ENCODE measurements around the gene PDE3B.

The PDE3B gene

DNA sequence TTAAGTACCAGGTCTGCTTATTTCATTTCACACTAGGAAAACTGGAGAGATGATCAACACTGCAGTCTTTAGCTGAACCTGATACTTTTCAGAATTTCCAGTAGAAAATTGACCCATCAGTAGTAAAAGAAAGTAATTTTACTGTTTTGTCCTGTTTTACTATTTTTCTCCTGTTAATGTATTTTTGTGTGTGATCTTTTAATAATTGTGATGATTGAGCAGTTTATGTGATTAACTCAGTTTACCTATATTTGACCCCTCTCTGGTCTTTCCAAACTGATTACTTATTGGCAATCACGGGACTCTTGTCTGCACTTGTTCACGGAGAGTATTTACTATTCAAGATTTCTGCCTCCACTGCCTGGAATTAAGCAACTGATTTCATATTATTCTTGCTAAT, 249.0 kb downstream of the PDE3B start:
- no peak overlapping the region for H4K12ac ChIP-seq (ENCODE audit: low read depth, low read length)
- H3K4me3 ChIP-seq (ENCODE audit: low read depth, low read length), result no peak overlapping the region
- no peaks in the 10 kb centered on the region for H3K27me3 ChIP-seq (ENCODE audit: insufficient read depth, low read length)
- H2AK5ac ChIP-seq (ENCODE audit: low read length), result no peak overlapping the region
- no peak overlapping the region for H3K27ac ChIP-seq (ENCODE audit: low read depth, low read length)
- H3K4me1 ChIP-seq (ENCODE audit: control insufficient read depth in 1 of 2, insufficient read depth in 2 of 2, low read length in 2 of 2), result peaks cover 0 to 3% of the 10 kb centered on the region in 2 experiments
- peak overlapping the region; percentile 22 for H4K8ac ChIP-seq (ENCODE audit: low read depth, low read length)
- H3K9ac ChIP-seq (ENCODE audit: low read length), result no peak overlapping the region
- H2BK5ac ChIP-seq (ENCODE audit: low read depth, low read length, poor library complexity), result no peak overlapping the region
- H3K18ac ChIP-seq (ENCODE audit: low read length), result no peak overlapping the region
- no peaks in the 10 kb centered on the region for H3K9me3 ChIP-seq (ENCODE audit: insufficient read depth, low read depth, low read length)
- no peaks in the 10 kb centered on the region for H3K79me2 ChIP-seq (ENCODE audit: control insufficient read depth, insufficient read depth, low read length, poor library complexity)
- H4K91ac ChIP-seq (ENCODE audit: low read depth, low read length), result no peak overlapping the region
- peak overlapping the region; percentile 95 for H3K4me2 ChIP-seq (ENCODE audit: low read length)
- no CpG with 5 or more reads among the region's 2 CpGs for WGBS (ENCODE audit: extremely low coverage, insufficient coverage, insufficient read length)
- no peak for DNase-seq
- no peak overlapping the region for H3K14ac ChIP-seq (ENCODE audit: low read length)
- H2AFZ ChIP-seq (ENCODE audit: insufficient read depth, low read length, poor library complexity), result no peak overlapping the region
- H2BK12ac ChIP-seq (ENCODE audit: low read length), result no peak overlapping the region
- no peak overlapping the region for H3K23ac ChIP-seq (ENCODE audit: low read length)
- peaks cover 8% of the 10 kb centered on the region for H3K79me1 ChIP-seq (ENCODE audit: low read length)
- no peaks in the 10 kb centered on the region for H3K36me3 ChIP-seq (ENCODE audit: control insufficient read depth in 1 of 2, insufficient read depth in 2 of 2, low read length in 2 of 2)
- H3K4ac ChIP-seq (ENCODE audit: low read depth, low read length), result no peak overlapping the region
- no peak overlapping the region for H2BK120ac ChIP-seq (ENCODE audit: insufficient read depth, low read length, poor library complexity)

DNA sequence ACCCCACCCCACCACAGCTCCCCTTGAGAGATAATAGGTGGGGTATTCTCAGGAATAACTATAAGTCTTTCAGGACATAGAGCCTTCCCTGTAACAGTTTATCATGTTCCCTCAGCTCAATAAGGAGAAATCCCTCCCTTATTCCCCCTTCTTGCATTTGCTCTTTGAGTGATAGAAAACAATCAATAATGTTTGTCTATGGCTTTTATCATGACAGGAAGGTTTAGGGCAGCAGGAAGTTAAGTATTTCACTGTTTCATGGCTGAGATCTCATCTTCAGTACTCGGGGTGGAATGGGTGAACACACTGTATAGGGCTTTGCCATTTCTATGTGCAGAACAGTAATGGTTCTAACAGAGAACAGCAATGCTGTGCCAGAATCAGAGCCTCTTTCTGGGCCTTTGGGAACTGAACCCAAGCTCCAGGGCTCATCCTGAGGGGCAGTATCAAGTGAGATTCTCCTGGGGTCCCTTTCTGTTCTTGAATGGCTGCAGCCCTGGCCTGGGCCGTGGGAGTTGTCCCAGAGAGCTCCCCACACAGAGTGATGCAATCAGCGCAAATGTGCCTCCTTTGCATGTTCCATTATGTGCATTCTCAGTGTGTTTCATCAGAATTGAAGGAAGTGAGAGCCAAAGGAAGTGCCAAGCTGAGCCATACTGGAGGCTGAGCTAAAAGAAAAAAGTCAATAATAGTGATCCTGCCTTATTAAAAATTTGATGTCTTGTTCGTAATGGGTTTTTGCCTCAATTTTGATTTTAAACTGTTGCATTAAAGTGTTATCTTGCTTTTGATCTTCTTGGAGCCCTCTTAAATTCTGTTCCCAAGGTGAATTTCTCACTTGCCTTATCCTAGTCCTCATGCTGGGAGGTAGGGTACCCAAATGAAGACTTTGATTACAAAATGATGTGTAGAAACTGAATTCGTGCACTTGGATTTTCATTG, 251.3 kb downstream of the PDE3B start:
- H3K4me2 ChIP-seq (ENCODE audit: low read length), result no peak overlapping the region
- no CpG with 5 or more reads among the region's 5 CpGs for WGBS (ENCODE audit: extremely low coverage, insufficient coverage, insufficient read length)
- H2BK12ac ChIP-seq (ENCODE audit: low read length), result no peak overlapping the region
- no peak overlapping the region for H4K8ac ChIP-seq (ENCODE audit: low read depth, low read length)
- no peak overlapping the region for H3K27ac ChIP-seq (ENCODE audit: low read depth, low read length)
- H2BK5ac ChIP-seq (ENCODE audit: low read depth, low read length, poor library complexity), result no peak overlapping the region
- no peaks in the 10 kb centered on the region for H3K27me3 ChIP-seq (ENCODE audit: insufficient read depth, low read length)
- no peak overlapping the region for H3K23ac ChIP-seq (ENCODE audit: low read length)
- H3K9ac ChIP-seq (ENCODE audit: low read length), result no peak overlapping the region
- H2AK5ac ChIP-seq (ENCODE audit: low read length), result no peak overlapping the region
- no peaks in the 10 kb centered on the region for H3K36me3 ChIP-seq (ENCODE audit: control insufficient read depth in 1 of 2, insufficient read depth in 2 of 2, low read length in 2 of 2)
- peaks cover 0 to 3% of the 10 kb centered on the region in 2 experiments for H3K4me1 ChIP-seq (ENCODE audit: control insufficient read depth in 1 of 2, insufficient read depth in 2 of 2, low read length in 2 of 2)
- no peaks in the 10 kb centered on the region for H3K79me2 ChIP-seq (ENCODE audit: control insufficient read depth, insufficient read depth, low read length, poor library complexity)
- no peak overlapping the region for H3K18ac ChIP-seq (ENCODE audit: low read length)
- no peak overlapping the region for H3K14ac ChIP-seq (ENCODE audit: low read length)
- no peak overlapping the region for H2BK120ac ChIP-seq (ENCODE audit: insufficient read depth, low read length, poor library complexity)
- H3K9me3 ChIP-seq (ENCODE audit: insufficient read depth, low read depth, low read length), result no peaks in the 10 kb centered on the region
- H4K91ac ChIP-seq (ENCODE audit: low read depth, low read length), result no peak overlapping the region
- no peak overlapping the region for H3K4ac ChIP-seq (ENCODE audit: low read depth, low read length)
- H3K4me3 ChIP-seq (ENCODE audit: low read depth, low read length), result no peak overlapping the region
- no peak overlapping the region for H4K12ac ChIP-seq (ENCODE audit: low read depth, low read length)
- H3K79me1 ChIP-seq (ENCODE audit: low read length), result peaks cover 8% of the 10 kb centered on the region
- DNase-seq, result peak in 1 of 2 donors; percentile 31
- no peak overlapping the region for H2AFZ ChIP-seq (ENCODE audit: insufficient read depth, low read length, poor library complexity)

DNA sequence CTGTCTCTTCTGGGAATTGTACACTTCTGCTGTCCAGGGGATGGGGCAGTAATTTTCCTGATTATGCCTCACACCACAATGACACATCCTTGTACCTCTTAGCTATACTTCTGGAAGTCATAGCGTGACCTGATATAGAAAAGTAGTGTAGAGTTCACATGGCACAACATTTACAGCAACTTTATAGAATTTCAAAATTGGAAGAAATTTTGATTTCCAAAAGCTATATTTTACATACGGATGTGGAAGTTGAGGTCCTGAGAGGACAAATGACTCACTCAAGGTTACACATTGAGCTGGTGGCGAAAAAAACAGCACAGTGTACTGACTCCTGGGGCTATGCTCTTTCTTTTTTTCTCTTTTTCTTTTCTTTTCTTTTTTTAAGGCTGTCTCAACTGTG, 254.8 kb downstream of the PDE3B start:
- no peak for DNase-seq
- no peaks in the 10 kb centered on the region for H3K4me1 ChIP-seq (ENCODE audit: control insufficient read depth in 1 of 2, insufficient read depth in 2 of 2, low read length in 2 of 2)
- no peak overlapping the region for H2AK5ac ChIP-seq (ENCODE audit: low read length)
- no peak overlapping the region for H4K8ac ChIP-seq (ENCODE audit: low read depth, low read length)
- H3K23ac ChIP-seq (ENCODE audit: low read length), result no peak overlapping the region
- H2AFZ ChIP-seq (ENCODE audit: insufficient read depth, low read length, poor library complexity), result no peak overlapping the region
- H3K27ac ChIP-seq (ENCODE audit: low read depth, low read length), result no peak overlapping the region
- no CpG with 5 or more reads among the region's 3 CpGs for WGBS (ENCODE audit: extremely low coverage, insufficient coverage, insufficient read length)
- no peaks in the 10 kb centered on the region for H3K79me2 ChIP-seq (ENCODE audit: control insufficient read depth, insufficient read depth, low read length, poor library complexity)
- H3K79me1 ChIP-seq (ENCODE audit: low read length), result no peaks in the 10 kb centered on the region
- H3K4ac ChIP-seq (ENCODE audit: low read depth, low read length), result no peak overlapping the region
- no peak overlapping the region for H4K12ac ChIP-seq (ENCODE audit: low read depth, low read length)
- H3K9ac ChIP-seq (ENCODE audit: low read length), result no peak overlapping the region
- no peaks in the 10 kb centered on the region for H3K9me3 ChIP-seq (ENCODE audit: insufficient read depth, low read depth, low read length)
- H2BK120ac ChIP-seq (ENCODE audit: insufficient read depth, low read length, poor library complexity), result no peak overlapping the region
- H3K27me3 ChIP-seq (ENCODE audit: insufficient read depth, low read length), result no peaks in the 10 kb centered on the region
- H2BK12ac ChIP-seq (ENCODE audit: low read length), result no peak overlapping the region
- H2BK5ac ChIP-seq (ENCODE audit: low read depth, low read length, poor library complexity), result no peak overlapping the region
- H4K91ac ChIP-seq (ENCODE audit: low read depth, low read length), result no peak overlapping the region
- no peak overlapping the region for H3K18ac ChIP-seq (ENCODE audit: low read length)
- no peak overlapping the region for H3K14ac ChIP-seq (ENCODE audit: low read length)
- H3K36me3 ChIP-seq (ENCODE audit: control insufficient read depth in 1 of 2, insufficient read depth in 2 of 2, low read length in 2 of 2), result no peaks in the 10 kb centered on the region
- H3K4me2 ChIP-seq (ENCODE audit: low read length), result no peak overlapping the region
- no peak overlapping the region for H3K4me3 ChIP-seq (ENCODE audit: low read depth, low read length)

DNA sequence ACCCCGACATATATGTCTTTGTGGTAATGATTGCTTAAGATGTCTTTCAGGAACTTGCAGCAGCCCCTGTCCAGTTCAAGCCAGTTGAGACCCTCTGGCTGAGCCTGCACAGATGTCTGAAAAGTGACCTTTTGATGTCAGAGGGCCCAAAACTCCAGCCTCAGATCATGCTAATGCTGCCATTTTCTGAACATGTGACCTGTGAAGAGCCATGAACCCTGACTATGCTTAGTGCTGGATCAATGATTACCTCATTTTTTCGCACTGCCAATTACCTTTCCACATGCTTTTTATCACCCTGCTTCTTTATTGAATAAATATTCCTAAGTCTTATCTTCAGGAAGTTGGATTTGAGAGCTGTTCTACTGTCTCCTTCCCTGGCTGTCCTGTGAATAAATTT, 255.3 kb downstream of the PDE3B start:
- Histone ChIP-seq H2BK120ac (ENCODE audit: insufficient read depth, low read length, poor library complexity) (no peak overlapping the region), H3K4me2 (ENCODE audit: low read length) (no peak overlapping the region), H3K27ac (ENCODE audit: low read depth, low read length) (no peak overlapping the region), H3K36me3 (ENCODE audit: control insufficient read depth in 1 of 2, insufficient read depth in 2 of 2, low read length in 2 of 2) (no peaks in the 10 kb centered on the region), H3K9ac (ENCODE audit: low read length) (peak overlapping the region; percentile 3), H3K27me3 (ENCODE audit: insufficient read depth, low read length) (no peaks in the 10 kb centered on the region), H3K23ac (ENCODE audit: low read length) (no peak overlapping the region), H4K8ac (ENCODE audit: low read depth, low read length) (no peak overlapping the region), H3K18ac (ENCODE audit: low read length) (no peak overlapping the region), H3K4me3 (ENCODE audit: low read depth, low read length) (no peak overlapping the region), H3K79me1 (ENCODE audit: low read length) (no peaks in the 10 kb centered on the region), H3K4me1 (ENCODE audit: control insufficient read depth in 1 of 2, insufficient read depth in 2 of 2, low read length in 2 of 2) (no peaks in the 10 kb centered on the region), H2BK12ac (ENCODE audit: low read length) (no peak overlapping the region), H3K4ac (ENCODE audit: low read depth, low read length) (no peak overlapping the region), H3K79me2 (ENCODE audit: control insufficient read depth, insufficient read depth, low read length, poor library complexity) (no peaks in the 10 kb centered on the region), H4K91ac (ENCODE audit: low read depth, low read length) (no peak overlapping the region), H2AK5ac (ENCODE audit: low read length) (no peak overlapping the region), H3K14ac (ENCODE audit: low read length) (no peak overlapping the region), H4K12ac (ENCODE audit: low read depth, low read length) (no peak overlapping the region), H2AFZ (ENCODE audit: insufficient read depth, low read length, poor library complexity) (no peak overlapping the region), H2BK5ac (ENCODE audit: low read depth, low read length, poor library complexity) (no peak overlapping the region), H3K9me3 (ENCODE audit: insufficient read depth, low read depth, low read length) (no peaks in the 10 kb centered on the region)
- no CpG with 5 or more reads among the region's 2 CpGs for WGBS (ENCODE audit: extremely low coverage, insufficient coverage, insufficient read length)
- no peak for DNase-seq

Measured in trophoblast cell (in vitro differentiated cells and primary cell).